ENCODE data around the gene LMF2.

DNA sequence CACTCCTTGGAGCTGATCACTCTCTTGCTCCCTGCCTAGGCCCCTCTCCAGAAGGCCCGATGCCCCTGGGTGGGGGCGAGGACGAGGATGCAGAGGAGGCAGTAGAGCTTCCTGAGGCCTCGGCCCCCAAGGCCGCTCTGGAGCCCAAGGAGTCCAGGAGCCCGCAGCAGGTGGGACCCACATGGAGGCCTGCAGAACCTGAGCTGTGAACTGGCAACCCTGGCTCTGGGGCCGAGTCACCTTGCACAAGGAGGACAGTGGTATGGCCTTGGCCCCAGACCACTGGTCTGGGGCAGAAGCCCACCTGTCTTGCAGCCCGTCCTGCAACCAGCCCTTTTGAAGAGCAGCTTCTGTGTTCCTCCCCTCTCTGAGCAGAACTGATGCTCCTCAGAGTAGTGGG is 11.6 kb upstream of the LMF2 start:
- TF ChIP-seq CEBPB (IDR thresholded peaks at IDR 0.05; ENCODE audit: low read depth, low read length) (no peak), CTCF (conservative IDR thresholded peaks at IDR 0.05; ENCODE audit: low read depth, low read length) (no peak), MAFK (IDR thresholded peaks at IDR 0.05; ENCODE audit: low read depth, low read length) (no peak), RAD21 (IDR thresholded peaks at IDR 0.05; ENCODE audit: low read length) (no peak), POLR2A (IDR thresholded peaks at IDR 0.05; ENCODE audit: low read depth, low read length) (no peak), CHD1 (IDR thresholded peaks at IDR 0.05; ENCODE audit: low read depth, low read length) (no peak), RCOR1 (IDR thresholded peaks at IDR 0.05; ENCODE audit: insufficient replicate concordance, low read length) (no peak), ELK1 (IDR thresholded peaks at IDR 0.05; ENCODE audit: borderline replicate concordance, low read depth, low read length) (no peak)
- TF ChIP-seq, protein P1, sequence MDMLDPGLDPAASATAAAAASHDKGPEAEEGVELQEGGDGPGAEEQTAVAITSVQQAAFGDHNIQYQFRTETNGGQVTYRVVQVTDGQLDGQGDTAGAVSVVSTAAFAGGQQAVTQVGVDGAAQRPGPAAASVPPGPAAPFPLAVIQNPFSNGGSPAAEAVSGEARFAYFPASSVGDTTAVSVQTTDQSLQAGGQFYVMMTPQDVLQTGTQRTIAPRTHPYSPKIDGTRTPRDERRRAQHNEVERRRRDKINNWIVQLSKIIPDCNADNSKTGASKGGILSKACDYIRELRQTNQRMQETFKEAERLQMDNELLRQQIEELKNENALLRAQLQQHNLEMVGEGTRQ (IDR thresholded peaks at IDR 0.05; ENCODE audit: low read depth, low read length) = no peak

Measured in IMR-90 (cell line).